GM18861 (cell line): ENCODE measurements around the gene TPST2.

Source experiments
- ATAC-seq: cut with Tn5 transposase; IDR thresholded peaks from one replicate; pipeline ENCODE4 v1.9.1; 2021; ENCODE audit not compliant: unreplicated experiment

The TPST2 gene

DNA sequence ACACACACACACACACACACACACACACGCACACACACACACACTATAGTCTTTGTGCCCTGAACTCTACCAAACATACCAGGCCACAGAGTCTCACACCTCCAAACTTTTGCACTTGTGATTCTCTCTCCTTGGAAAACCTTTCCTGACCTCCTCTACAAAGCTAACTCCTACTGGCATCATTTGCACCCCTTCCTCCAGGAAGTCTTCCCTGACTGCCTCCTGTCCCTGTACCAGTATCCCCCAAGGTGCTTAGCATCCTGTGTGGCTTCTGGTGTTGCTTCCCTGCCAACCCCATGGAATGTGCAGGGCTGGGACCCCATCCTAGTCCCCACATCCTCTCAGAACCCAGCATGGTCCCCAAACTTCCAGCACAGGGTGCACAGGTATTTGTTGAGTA, 8.9 kb downstream of the TPST2 start:
- ATAC-seq, result no peak

DNA sequence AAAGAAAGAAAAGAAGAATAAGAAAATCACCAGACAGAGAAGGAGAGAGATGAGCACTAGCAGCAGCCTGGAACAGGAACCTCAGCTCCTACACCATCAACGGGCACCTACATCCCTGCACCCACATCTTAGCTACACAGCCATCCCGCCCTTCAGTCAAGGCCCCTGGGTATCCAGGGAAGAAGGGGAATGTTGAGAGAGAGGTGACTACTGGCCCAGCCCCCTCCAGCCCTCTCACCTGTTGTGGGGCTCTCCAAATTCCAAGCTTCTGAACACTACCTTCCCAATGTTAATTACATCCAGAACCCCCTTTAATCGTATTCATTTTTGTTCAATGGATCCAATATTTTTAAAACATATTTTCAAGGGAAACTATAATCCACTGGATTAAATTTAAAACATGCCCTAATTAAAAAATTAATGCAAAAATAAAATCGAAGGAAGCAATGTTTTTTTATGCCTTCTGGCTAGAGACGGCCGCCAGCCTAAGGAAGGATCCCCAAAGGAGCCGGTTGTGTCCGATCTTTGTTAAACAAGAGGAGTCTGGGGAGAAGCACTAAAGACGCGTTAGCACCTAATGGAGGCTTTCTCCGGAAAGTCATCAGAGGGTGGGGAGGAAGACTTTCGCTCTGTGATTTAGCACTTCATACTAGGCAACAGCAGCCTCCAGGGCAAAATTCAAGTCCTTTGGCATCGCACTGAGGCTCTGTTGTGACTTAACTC, 9.5 kb downstream of the TPST2 start:
- ATAC-seq, result no peak

DNA sequence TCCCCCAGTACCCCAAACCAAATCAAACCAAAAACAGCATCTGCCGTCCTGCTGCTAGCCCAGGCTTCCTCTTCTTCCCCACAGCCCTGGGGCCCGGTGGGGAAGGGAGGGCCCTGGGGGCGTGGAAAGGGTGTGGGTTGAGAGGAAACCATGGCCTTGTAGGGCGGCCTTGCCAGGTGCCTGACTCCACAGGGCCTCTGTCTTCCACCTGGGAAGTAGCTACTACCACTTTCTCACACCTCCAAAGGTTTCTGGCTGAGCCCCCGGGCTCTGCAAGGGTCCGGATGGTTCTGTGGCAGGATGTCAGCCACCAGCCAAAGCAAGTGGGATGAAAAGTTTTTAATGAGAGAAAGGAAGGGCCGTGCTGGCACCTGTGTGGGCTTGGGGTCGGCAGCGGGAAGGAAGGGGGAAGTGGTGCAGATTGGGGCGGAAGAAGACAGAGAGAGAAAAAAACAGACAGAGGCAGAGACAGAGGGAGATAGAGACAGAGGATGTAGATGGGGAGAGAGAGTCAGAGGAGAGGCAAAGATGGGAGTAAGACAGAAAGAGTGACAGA, 10.5 kb downstream of the TPST2 start:
- no peak for ATAC-seq

DNA sequence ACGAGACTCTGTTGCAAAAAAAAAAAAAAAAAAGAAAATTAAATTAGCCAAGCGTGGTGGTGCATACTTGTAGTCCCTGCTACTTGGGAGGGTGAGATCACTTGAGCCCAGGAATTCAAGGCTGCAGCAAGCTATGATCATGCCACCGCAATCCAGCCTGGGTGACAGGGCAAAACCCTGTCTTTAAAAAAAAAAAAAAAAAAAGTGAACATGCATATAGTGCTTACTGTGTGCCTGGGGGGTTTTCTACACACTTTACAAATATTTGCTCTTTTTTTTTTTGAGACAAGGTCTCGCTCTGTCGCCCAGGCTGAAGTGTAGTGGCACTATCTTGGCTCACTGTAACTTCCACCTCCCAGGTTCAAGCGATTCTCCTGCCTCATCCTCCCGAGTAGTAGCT, 12.9 kb downstream of the TPST2 start:
- ATAC-seq, result no peak

DNA sequence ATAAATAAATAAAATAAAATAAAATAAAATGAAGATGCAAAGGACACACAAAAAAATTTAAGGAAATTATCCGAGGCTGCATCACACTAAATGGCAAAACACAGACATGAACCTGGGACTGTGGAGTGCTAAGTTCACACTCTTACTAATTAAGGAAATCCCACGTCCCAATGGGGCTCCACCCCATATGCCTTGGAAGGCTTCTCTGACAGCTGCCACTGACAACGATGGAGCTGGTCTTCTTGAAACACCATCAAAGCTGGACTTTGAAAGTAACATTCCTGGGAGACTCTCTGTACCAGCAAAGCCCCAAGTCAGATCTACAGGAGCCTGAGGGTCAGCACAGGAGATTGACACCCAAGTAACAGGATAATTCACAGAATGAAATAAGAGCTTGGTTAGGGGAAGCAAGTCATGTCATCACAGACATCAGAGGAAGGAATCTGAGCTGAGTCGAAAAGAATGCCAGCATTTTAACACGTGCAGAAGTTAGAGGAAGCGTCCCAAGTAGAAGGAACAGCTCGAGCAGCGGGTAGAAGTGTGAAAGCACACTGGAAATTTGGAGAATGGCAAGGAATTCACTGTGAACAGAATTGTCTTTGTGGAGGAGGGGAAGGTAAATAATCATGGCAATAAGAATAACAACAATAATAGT, 13.8 kb downstream of the TPST2 start:
- ATAC-seq, result no peak

DNA sequence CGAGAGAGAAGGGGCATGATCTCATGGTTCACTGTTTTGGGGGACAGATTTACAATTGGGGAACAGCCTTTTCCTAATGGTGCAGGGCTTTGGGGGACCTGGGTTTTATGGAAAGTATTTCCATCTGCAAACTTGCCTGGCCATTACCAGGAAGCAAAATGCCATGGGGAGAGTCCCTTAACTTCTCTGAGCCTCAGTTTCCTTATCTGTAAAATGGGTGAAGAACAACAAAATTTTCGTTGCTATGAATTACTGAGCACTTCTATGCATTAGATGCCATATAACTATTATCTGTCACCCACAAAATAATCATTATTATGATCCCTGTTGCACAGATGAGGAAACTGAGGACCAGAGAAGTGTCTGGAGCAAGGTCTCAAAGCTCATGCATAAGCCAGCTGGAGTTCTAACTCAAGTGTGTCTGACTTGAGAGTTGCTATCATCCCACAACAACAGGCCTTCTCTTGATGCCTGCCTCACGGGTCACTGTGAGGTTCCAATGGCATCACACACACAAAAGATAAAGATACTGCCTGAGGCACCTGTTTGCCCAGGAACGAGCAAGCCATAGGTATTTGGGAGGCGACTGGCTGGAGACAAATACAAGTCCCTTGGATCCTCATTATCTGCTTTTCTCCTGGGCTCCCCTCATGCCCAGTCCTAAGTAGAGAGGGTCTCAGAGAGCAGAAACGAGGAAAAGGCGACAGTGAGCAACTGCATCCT, 15.8 kb downstream of the TPST2 start:
- no peak for ATAC-seq

DNA sequence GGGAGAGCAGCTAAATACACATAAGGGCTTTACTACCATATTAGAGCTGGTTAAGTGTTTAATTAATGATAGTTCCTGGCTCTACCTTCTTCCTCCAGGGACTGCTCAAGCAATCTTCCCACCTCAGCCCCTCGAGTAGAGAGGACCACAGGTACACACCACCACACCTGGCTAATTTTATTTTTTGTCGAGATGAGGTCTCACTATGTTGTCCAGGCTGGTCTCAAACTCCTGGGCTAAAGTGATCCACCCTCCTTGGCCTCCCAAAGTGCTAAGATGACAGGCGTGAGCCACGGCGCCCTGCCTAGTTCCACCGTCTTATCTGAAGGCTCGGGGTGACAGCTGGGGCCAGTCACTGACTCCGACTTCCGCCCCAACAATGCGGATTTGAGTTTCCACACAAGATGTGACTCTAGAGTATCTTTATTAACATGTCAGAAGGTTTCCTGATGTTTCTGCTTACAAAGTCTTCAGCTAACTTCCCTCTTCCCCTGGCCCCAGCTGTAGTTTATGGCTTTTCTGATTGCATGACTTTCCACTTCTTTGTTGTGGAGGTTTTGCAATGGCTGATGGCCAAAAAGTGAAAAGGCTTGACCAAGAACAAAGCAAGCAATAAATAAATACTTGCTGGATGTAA, 16.8 kb downstream of the TPST2 start:
- no peak for ATAC-seq

DNA sequence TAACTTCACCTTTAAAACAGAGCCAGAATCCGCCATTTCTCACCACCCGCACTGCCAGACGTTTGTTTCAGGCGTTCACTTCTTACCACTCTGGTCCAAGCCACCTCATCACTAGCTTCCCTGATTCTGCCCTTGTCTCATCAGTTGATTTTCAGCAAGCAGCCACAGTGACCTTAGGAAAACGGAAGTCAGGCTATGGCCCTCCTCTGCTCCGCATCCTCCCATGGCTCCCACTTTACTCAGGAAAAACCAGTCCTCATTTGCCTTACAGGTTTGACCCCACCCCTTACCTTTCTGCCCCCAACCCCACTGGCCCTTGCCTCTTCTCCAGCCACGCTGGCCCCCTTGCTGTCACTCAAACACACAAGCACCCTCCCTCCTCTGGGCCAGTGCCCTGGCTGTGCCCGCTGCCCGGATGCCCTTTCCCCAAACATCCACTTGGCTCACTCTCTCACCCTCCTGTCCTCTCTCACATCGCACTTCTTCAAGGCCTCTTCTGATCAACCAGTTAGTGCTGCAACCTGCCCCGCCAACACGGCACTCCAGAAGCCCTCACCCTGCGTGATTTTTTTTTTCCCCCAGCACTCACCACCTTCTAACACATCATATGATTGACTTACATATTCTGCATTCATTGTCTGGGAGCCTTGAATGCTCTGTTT, 18.9 kb downstream of the TPST2 start:
- no peak for ATAC-seq

DNA sequence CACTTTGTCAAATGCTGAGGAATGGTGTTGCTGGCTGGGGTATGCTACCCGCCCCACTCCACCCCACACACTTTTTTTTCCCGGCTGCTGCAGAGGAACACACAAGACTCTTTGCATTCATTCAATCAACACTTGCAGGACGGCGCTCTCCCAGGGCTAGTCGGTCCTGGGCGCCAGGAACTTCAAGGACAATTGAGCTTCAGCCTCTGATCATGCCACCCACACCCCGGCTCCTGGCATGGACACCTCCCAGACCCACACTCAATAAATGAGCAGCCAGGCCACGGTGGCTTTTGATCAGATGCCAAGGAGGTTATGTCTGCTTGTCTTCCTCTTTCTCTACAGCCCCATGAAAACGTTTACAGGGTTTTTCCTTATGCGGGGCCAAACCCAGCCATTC, 19.8 kb downstream of the TPST2 start:
- no peak for ATAC-seq

DNA sequence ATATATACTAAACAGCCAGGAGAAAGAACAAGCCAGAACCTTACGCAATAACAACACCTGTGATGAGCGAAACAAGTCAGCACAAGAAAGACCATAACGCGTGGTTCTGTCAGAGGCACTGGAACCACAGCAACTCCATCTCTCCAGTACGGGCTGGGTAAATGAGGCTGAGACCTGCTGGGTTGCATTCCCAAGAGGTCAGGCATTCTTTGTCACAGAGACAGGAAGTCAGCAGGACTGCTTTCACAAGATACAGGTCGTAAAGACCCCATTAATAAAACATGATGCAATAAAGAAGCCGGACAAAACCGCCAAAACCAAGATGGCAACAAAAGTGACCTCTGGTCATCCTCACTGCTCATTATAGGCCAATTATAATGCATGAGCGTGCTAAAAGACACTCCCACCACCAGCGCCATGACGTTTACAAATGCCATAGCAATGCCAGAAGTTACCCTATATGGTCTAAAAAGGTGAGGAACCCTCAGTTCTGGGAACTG, 21.7 kb downstream of the TPST2 start:
- ATAC-seq, result no peak

DNA sequence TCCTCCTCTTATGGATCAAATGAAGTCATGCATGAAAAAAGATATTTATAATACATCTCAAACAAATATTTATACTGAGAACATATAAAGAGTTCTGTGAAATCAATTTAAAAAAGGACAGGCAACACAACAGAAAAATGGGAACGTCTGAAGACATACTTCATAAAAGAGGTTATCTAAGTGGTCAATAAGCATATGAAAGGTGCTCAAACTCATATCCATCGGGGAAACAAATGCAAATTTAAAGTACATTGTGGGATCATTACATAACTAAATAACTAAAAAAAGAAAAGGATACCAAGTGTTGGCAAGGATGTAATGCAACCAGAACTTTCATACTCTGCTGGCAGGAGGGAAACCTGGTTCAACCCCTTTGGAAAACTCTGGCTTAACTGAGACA, 22.3 kb downstream of the TPST2 start:
- ATAC-seq, result no peak

DNA sequence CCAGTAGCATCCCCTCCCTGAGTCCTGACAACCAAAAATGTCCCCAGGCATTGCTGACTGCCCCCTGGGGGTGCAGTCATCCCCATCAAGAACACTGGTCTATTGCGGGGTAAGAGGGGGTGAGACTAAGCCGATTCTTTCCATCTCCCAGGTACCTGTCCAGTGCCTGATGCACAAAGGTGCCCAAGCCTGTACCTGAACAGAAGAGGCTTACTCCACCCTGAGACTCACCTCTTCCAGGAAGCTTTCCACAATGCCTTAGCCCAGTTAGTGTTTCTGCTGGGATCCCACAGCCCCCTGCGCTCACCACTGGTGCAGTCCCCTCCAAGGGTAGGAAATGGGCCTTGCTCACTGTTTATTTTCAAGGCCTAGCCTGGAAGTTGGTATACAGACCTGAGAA, 22.9 kb downstream of the TPST2 start:
- ATAC-seq, result no peak

DNA sequence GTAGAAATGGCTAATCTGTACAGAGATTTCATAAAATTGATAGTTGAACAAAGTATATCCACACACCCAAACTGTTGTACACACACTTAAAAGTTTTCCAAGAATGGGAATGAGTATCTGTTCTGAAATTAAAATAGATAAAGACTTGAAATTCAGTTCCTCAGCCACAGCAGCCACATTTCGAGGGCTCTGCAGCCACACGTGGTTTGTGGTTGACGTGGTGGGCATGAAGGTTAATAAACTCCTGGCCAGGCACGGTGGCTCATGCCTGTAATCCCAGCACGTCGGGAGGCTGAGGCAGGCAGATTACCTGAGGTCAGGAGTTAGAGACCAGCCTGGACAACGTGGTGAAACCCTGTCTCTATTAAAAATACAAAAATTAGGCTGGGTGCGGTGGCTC, 24.0 kb downstream of the TPST2 start:
- no peak for ATAC-seq

DNA sequence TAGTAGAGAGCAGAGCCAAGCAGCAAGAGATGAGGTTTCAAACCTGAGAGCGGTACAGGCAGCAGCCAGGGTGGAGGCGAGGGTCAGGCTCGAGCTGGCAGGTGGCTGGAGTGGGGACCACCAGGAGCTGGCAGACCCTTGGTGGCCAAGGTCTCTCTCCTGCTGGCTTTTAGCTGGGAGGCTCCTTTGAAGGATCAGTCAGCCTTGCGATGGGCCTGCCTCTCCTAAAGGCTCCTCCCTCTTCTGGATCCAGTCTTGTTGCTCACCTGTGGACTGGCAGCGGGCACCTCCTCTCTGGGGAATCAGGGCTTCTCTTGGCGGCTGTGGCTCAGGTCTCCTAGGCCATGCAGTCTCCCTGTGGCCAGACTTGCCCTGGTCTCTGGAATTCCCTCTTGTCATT, 24.8 kb downstream of the TPST2 start:
- no peak for ATAC-seq

DNA sequence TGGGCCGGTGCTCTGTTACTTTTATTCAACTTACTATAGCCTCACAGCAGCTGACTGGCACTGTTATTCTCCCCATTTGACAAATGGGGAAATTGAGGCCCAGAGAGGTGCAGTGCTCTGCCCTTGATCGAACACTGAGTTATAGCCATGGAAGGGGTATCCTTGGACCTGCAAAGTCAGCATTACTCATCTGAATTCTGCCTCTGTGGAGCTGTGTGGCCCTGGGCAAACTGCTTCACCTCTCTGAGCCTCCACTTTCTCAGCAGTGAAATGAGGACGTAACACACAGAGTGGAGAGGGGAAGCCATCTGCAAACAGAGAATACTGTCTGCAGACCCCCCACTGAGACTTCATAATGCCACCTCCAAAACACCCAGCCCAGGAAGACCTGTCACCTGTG, 25.3 kb downstream of the TPST2 start:
- no peak for ATAC-seq

DNA sequence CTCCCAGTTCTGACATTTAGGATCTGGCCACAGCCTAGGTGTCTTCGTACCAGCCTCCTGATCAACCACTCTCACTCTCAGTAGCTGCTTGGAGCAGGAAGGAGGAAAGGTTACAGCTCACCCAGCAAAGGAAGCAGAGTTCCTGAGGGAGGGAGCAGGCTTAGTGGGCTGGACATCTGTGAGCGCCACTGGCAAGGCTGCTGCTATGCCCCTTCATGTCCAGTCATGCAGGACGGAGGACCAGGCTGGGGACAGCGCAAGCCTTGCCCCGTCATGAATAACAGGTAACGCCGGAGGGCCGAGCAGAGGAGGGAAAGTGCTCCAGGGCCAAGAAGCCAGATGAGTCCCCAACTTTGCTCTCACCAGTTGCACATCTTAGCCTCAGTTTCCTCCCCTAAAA, 25.8 kb downstream of the TPST2 start:
- ATAC-seq, result no peak

DNA sequence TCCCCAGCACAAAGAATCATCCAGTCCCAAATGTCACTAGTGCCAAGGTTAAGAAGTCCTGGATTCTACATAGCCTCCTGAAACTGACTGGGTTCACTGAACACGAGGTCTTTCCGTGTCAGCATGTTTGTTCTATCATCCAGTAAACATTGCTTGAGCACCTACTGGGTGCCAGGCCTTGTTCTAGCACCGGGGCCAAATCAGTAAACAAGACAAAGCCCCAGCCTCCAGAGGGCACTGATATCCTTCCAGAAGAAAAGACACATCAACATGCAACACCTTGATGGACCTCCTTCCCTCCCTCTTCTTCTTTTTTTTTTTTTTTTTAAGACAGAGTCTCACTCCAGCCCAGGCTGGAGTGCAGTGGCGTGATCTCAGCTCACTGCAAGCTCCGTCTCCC, 26.9 kb downstream of the TPST2 start:
- no peak for ATAC-seq

DNA sequence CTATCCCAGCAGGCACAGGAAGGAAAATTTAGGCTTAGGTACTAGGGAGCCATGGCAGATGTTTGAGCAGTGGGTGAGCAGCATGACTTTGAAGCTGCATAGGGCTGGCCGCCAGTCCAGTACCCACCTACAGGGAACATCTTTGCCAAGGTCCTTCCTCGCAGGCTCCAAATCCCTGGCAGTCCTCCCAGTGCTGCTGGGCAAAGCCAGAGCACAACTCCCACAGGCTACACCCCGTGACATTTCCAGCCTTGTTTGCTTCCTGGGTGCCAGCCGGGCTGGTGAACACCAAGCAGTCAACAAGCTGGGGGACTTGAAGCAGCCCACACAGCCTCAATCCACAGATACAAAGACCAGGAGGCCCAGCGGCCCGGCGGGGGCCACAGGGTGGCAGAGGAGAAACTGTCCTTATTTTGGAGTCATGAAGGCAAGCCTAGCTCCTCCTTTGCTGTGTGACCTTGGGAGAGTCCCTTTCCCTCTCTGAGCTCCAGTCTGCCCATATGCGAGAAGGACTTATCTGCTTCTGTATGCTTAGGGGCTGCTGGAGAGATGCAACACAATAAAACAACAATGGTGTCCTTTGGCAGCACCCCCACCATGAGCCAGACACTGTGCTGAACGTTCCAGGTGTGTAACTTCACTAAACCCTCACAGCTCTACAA, 28.0 kb downstream of the TPST2 start:
- no peak for ATAC-seq

DNA sequence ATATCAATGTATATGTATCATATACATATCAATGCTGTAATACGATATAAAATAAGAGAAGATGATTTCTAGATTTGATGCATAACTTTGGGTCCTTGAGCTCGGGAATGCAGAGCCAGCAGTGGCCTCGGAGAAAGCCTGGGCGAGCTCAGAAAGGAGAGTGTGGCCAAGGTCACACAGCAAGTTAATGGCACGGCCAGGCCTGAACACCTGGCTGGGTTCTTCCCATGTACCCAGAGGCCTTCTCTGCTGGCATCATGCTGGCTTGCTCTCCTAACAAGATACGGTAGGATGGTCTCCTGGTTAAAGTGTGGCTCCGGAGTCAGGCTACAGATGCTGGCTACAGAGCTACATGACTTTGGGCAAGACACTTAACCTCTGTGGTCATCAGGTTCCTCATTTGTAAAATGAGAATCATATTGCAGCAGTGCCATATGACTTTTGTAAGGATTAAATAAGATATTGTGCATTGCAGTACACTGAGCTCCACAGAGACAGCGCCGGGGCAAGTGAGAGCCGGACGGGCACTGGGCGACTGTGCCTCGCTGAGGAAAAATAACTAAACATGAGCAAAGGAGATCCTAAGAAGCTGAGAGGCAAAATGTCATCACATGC, 29.9 kb downstream of the TPST2 start:
- no peak for ATAC-seq
